GM18505 (cell line): ENCODE results near the gene PTTG2.
A peak's percentile ranks its signal among the peaks of the same experiment; 100 is the strongest.
"Not testable (repeated sequence)": the region's sequence is repeated elsewhere in the genome, so short reads cannot be mapped to it uniquely, and the experiment has no call there.

Experiments used
- ATAC-seq: cut with Tn5 transposase; IDR thresholded peaks from one replicate; pipeline ENCODE4 v1.9.1; 2021; ENCODE audit not compliant: unreplicated experiment
- POLR2A ChIP-seq: IDR thresholded peaks from 4 replicates; pipeline ENCODE4 v1.6.1; 2011; ENCODE audit warnings: borderline replicate concordance; ENCODE audit not compliant: insufficient read depth, insufficient read length; ENCODE audit errors: extremely low read depth

PTTG2 gene

GRCh38 chr4:37968747-37969146 is 8.5 kb downstream of the PTTG2 start:
- ATAC-seq = no peak
- no peak for TF ChIP-seq POLR2A

DNA sequence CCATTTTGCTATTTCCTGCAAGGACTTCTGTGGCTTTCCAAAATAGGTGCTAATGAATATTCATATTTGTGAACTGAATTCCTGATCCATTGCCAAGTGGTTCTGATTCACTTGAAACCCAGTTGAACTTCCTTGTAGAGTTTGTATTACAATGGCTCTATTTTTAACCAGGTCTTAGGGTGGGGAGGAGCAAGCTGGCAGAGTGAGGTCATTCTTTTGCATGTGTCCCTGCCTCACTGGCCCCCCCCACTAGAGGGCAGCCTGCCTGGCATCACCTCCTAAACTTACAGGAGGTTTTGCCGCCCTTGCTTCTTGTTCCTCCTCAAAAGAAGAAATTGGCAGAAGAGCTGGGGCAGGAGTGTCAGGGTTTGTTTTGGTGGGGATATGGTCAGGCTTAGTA is 10.5 kb downstream of the PTTG2 start:
- peak; percentile 50 for ATAC-seq
- TF ChIP-seq POLR2A = no peak

GRCh38 chr4:37971202-37971601 is 11.0 kb downstream of the PTTG2 start:
- no peak for TF ChIP-seq POLR2A
- no peak for ATAC-seq

DNA sequence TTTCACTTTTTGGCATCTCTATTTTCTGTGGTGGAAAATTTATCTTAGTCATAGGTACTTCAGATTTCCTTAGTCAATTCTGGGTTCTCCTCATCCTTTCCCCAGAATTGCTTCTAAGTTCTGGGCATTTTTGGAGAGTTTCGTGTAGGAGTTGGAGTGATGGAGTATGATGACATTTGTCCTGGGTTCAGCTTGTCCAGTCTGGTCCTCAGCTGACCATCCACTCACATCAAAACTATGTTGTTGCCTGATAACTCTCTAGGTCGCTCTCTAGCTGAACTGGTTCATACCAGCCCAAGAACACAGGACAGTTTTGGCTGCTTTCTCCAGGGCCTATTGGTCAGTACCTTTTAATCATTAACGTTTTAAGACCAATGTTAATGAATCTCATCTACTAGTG is 13.2 kb downstream of the PTTG2 start:
- ATAC-seq = no peak

GRCh38 chr4:37975321-37975822 is 15.2 kb downstream of the PTTG2 start:
- not testable (repeated sequence) for ATAC-seq

More for the DNA sequence above, 13.2 kb downstream of the PTTG2 start:
- no peak for TF ChIP-seq POLR2A

DNA sequence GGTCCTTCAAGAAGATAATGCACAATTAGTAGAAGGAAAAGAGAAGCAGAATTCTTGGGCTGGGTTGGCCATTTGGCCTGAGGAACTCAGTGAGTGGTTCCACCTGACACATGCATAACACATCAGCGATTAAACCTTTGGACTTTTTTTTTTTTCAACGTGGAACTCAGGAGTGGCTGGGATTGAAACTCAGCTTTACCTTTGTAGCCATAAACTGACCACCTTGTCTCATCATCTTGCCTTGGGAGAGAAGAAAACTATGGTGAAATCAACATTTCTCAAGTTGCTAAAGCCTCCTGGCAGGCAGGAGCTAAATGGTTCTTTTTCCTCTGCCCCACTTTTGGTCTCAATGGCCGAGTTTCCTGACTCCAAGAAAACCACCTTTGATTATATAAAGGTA is 16.3 kb downstream of the PTTG2 start:
- no peak for ATAC-seq

DNA sequence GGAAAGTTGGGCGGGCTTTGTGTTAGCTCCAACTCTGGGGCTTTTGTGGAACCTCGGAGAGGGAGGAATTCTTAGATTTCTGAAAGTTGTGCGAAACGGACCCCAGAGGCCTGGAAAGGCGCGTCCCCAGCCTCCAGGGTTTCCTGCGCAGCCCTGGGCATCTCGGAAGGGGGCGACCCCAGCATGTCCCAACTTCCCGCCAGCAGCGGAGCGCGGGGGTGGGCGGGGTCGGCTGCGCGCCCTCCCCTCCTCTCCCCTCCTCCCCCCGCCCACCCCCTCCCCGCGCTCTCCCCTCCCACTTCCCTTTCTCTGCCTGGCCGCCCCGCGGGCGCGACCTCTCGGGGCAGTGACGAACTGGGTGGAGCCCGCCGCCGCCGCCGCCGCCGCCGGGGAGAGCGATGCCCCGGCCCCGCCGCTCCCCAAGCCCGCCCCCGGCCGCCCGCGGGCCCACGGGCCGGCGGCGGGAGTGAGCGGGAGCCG is 16.8 kb downstream of the PTTG2 start:
- ATAC-seq = peak; percentile 79
- TF ChIP-seq POLR2A = no peak

More for the DNA sequence above, 16.3 kb downstream of the PTTG2 start:
- TF ChIP-seq POLR2A = no peak

GRCh38 chr4:37977471-37978247 is 17.5 kb downstream of the PTTG2 start:
- TF ChIP-seq POLR2A = no peak
- ATAC-seq = peak; percentile 60

DNA sequence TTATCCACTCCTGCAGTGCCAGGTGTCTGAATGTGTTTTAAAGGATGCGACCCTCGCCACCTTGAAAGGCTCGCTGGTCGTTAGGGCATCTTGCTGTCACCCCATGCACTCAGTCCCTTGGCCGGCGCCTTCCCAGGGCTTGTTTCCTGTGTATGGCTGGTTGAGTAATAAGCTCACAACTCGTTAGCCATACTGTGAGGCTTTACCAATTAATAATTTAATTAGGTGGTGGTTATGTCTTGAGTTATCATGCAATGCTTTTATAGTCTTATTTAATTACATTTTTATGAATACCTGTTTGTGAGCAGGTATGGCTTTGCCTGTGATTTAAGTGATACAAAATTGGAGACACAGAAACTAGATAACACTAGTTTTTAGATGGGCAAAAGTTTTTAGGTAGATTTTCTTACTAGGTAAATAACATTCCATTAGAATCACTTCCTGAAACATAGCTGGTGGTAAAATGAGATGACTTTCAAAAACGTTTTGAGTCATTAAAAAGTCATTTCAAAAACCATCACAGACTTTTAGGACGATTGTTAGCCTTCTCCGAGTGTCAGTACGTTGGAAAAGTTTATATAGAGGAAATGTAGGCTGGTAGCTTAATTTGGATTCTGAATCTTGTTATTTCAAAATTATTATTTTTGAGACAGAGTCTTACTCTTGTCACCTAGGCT is 18.2 kb downstream of the PTTG2 start:
- TF ChIP-seq POLR2A = no peak

GRCh38 chr4:37980246-37980645 is 20.0 kb downstream of the PTTG2 start:
- no peak for TF ChIP-seq POLR2A
- no peak for ATAC-seq

More for the DNA sequence above, 18.2 kb downstream of the PTTG2 start:
- ATAC-seq = peak; percentile 25

DNA sequence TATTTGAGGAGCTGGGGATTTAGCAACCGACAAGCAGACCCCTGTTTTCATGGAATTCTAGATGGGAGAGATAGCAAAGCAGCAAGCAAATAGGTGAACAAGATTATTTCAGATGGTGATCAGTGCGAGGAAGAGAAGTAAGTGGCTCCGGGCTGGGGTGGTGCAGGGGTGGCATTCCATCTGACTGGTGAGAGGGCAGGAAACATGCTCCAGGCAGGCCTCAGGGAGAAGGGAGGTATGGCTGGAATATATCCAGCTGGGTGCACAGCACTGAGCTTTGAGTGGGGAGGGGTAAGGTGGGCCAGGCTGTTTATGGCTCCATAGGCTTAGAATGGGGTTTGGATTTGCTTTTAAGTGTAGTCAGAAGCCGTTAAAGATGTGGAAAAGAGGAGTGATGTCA is 21.2 kb downstream of the PTTG2 start:
- ATAC-seq = no peak
- no peak for TF ChIP-seq POLR2A

DNA sequence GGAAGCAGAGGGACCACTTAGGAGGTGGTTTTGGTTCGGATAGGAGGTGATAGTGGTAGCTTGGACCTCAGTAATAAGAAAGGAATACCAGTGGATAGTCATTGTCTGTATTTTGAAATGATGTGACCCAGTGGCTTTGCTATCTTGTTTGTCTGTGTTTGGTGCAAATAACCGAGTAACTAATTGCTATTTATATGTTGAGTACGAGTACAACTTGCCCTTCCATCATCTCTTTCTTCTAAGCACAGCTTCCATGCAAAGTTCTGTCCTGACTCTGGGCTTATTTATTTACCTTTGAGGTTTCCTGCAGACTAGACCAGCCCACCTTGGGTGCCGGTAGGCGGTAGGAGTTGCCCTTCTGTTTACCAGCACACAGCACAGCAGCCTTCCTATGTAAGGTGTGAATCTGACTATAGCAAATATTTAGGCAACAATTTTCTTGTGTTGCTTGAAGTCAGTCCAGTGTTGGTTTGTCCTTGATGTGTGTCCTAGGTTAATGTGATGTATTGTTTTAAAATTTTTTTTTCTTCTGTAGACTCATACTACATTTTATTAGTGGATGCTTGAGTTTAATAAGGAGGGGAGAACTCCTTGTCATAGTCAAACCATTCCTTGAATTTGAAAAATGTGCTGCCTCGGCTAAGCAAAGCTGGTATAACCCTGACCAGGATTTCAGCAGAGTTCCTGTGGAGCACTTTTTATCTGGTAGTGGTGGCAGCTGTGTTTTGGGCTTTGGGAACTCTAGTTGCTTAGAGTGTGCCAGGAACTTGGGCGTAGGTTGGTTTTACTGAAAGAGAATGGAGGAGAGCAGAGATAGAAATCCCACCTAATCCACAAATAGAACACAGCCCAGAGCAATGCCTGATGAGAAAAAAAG is 21.9 kb downstream of the PTTG2 start:
- ATAC-seq = no peak
- no peak for TF ChIP-seq POLR2A

- no peak for ATAC-seq
- no peak for TF ChIP-seq POLR2A
These were observed 22.5 kb downstream of the PTTG2 start for GRCh38 chr4:37982736-37983135.
